Tibial nerve (tissue), 4 donors: ENCODE results near the gene MYOM3. TPM values are rescaled to one million over a fixed set of nuclear protein-coding genes. Genes with fewer than 3 reads are reported as not detected.
"Not testable (repeated sequence)": the region's sequence is repeated elsewhere in the genome, so short reads cannot be mapped to it uniquely, and the experiment has no call there.

Experiments used
- DNase-seq, 2 donors: peaks; one replicate each; pipeline ENCODE4 v3.0.0-alpha.2; 2019; ENCODE audit warnings: low spot score in 2 of 2
- H3K27ac ChIP-seq, 4 donors: fragments of 200-600 bp; sonication (generic) in 3 of 4; one replicate each; pipeline ENCODE4 v1.5.1; 2017 to 2019; ENCODE audit warnings: mild to moderate bottlenecking in 1 of 4
- H3K27me3 ChIP-seq, 2 donors: fragments of 200-600 bp; sonication (generic) in 1 of 2; one replicate each; pipeline versions ENCODE4 v1.5.1 to v1.6.0; 2017 to 2019
- H3K36me3 ChIP-seq, 3 donors: fragments of 200-600 bp; sonication (generic); one replicate each; pipeline ENCODE4 v1.5.1; 2018 to 2019
- H3K4me1 ChIP-seq, 4 donors: fragments of 200-600 bp; sonication (generic) in 3 of 4; one replicate each; pipeline ENCODE4 v1.5.1; 2017 to 2019
- H3K4me3 ChIP-seq, 4 donors: fragments of 200-600 bp; sonication (generic) in 3 of 4; one replicate each; pipeline ENCODE4 v1.5.1; 2017 to 2019; ENCODE audit warnings: mild to moderate bottlenecking in 1 of 4, moderate library complexity in 1 of 4
- H3K9me3 ChIP-seq, 4 donors: fragments of 200-600 bp; sonication (generic) in 3 of 4; one replicate each; pipeline ENCODE4 v1.5.1; 2017 to 2019
- CTCF ChIP-seq, 5 experiments: fragments of 200-600 bp in 3 of 5; fragments of 450-650 bp in 2 of 5; sonication (generic) in 3 of 5; IDR thresholded peaks; one replicate each; pipeline ENCODE4 v1.5.1; 2016 to 2019; ENCODE audit warnings: antibody characterized with exemption in 5 of 5, mild to moderate bottlenecking in 3 of 5, moderate library complexity in 2 of 5
- EP300 ChIP-seq, 2 donors: sonication (generic); formaldehyde crosslinking; IDR thresholded peaks; one replicate each; pipeline ENCODE4 v1.6.1; 2017; ENCODE audit warnings: antibody characterized with exemption in 2 of 2, mild to moderate bottlenecking in 1 of 2
- POLR2A ChIP-seq, 2 donors: fragments of 450-650 bp; IDR thresholded peaks; one replicate each; pipeline ENCODE4 v1.6.1; 2017; ENCODE audit warnings: antibody characterized with exemption in 2 of 2, mild to moderate bottlenecking in 2 of 2, moderate library complexity in 2 of 2
- WGBS, 2 donors: methylation state at CpG; one replicate each; pipeline ENCODE4 v1.1.5; 2018; 5-methylcytosine and 5-hydroxymethylcytosine counted together
- total RNA-seq, 4 donors: library from RNA; depleted of rRNA; stranded (reverse); fragments of >200 nt; gene quantifications; one replicate each; pipeline ENCODE4 v1.1.0, GENCODE V29; 2016

The MYOM3 gene
- total RNA-seq, 4 donors from 2014 or later: 0.20 to 0.60 (median 0.22) TPM; not detected in 1

- H3K4me1 ChIP-seq: peaks cover 0 to 24% (median 2%) of the 10 kb centered on the region in 4 donors
- peak overlapping the region in 1 of 4 donors; percentile 13 for H3K27ac ChIP-seq
- H3K9me3 ChIP-seq: peaks cover 0 to 9% (median 0%) of the 10 kb centered on the region in 4 donors
- H3K36me3 ChIP-seq: no peaks in the 10 kb centered on the region
- TF ChIP-seq POLR2A (IDR thresholded peaks at IDR 0.05) (no peak), EP300 (IDR thresholded peaks at IDR 0.05) (no peak), CTCF (IDR thresholded peaks at IDR 0.05) (no peak)
- H3K4me3 ChIP-seq: no peak overlapping the region
- DNase-seq: no peak
- H3K27me3 ChIP-seq: no peaks in the 10 kb centered on the region
- WGBS, 2 donors: 57 to 62% methylated on average over 3 of the region's 5 CpGs
These were observed 101.3 kb downstream of the MYOM3 start for GRCh38 chr1:24010650-24011049.

GRCh38 chr1:24009406-24009805 is 102.5 kb downstream of the MYOM3 start:
- TF ChIP-seq CTCF (IDR thresholded peaks at IDR 0.05): no peak
- no peak for TF ChIP-seq POLR2A (IDR thresholded peaks at IDR 0.05)
- Histone ChIP-seq H3K27me3 (no peaks in the 10 kb centered on the region), H3K9me3 (peaks cover 0 to 9% (median 0%) of the 10 kb centered on the region in 4 donors), H3K4me3 (no peak overlapping the region), H3K36me3 (no peaks in the 10 kb centered on the region), H3K4me1 (peaks cover 0 to 23% (median 0%) of the 10 kb centered on the region in 4 donors), H3K27ac (peak overlapping the region in 1 of 4 donors; percentile 20)
- no peak for DNase-seq
- 68 to 81% methylated on average over 1 of the region's 1 CpG for WGBS, 2 donors

- 22 to 44% methylated on average over 3 of the region's 3 CpGs for WGBS, 2 donors
- Histone ChIP-seq H3K27ac (peak overlapping the region in 1 of 4 donors; percentile 20), H3K4me1 (peaks cover 0 to 27% (median 0%) of the 10 kb centered on the region in 4 donors)
- H3K36me3 ChIP-seq, H3K27me3 ChIP-seq, H3K4me3 ChIP-seq, DNase-seq, H3K9me3 ChIP-seq: not testable (repeated sequence)
These were observed 103.3 kb downstream of the MYOM3 start for GRCh38 chr1:24008574-24009184.

GRCh38 chr1:24007079-24007478 is 104.9 kb downstream of the MYOM3 start:
- Histone ChIP-seq H3K36me3 (no peaks in the 10 kb centered on the region), H3K4me1 (peaks cover 0 to 34% (median 0%) of the 10 kb centered on the region in 4 donors), H3K27ac (no peak overlapping the region), H3K27me3 (no peaks in the 10 kb centered on the region), H3K4me3 (no peak overlapping the region), H3K9me3 (peaks cover 0 to 9% (median 0%) of the 10 kb centered on the region in 4 donors)
- no peak for DNase-seq
- TF ChIP-seq CTCF (IDR thresholded peaks at IDR 0.05): no peak
- TF ChIP-seq EP300 (IDR thresholded peaks at IDR 0.05): no peak
- no peak for TF ChIP-seq POLR2A (IDR thresholded peaks at IDR 0.05)

Other genes starting within 250 kb of the MYOM3 start
- 10 to 100 TPM; 19.4 to 26.9 (median 22.0) TPM for gene FUCA1, start 243.8 kb downstream of the MYOM3 start, total RNA-seq
- gene CNR2, start 198.8 kb downstream of the MYOM3 start, total RNA-seq: not detected
- 10 to 100 TPM; 73.2 to 88.5 (median 77.5) TPM for gene PNRC2, start 152.3 kb downstream of the MYOM3 start, total RNA-seq
- gene SRSF10, start 131.8 kb downstream of the MYOM3 start, total RNA-seq: 100 to 1,000 TPM in 1 of 4 donors, 10 to 100 TPM in 3; 58.6 to 113 (median 89.9) TPM
- gene IL22RA1, start 31.0 kb upstream of the MYOM3 start, total RNA-seq: not detected
- gene IFNLR1, start 75.2 kb upstream of the MYOM3 start, total RNA-seq: 1 to 10 TPM in 2 of 4 donors, not detected in 2; 1.3 to 1.5 TPM
- not detected for gene GRHL3, start 207.2 kb upstream of the MYOM3 start, total RNA-seq